GM12875 (cell line): ENCODE measurements around the gene VKORC1.
A peak's percentile ranks its signal among the peaks of the same experiment; 100 is the strongest.

Source experiments
- H3K4me3 ChIP-seq: one replicate; pipeline ENCODE4 v1.5.1; 2011; ENCODE audit warnings: low read depth, low read length, control low read depth
- CTCF ChIP-seq: IDR thresholded peaks from 2 replicates; pipeline ENCODE4 v1.5.1; 2011; ENCODE audit warnings: low read depth, mild to moderate bottlenecking, control low read depth, inconsistent platforms, low read length, moderate library complexity, borderline replicate concordance; ENCODE audit not compliant: insufficient read depth

The VKORC1 gene

GRCh38 chr16:31079342-31079944, 15.2 kb downstream of the VKORC1 start:
- no peak overlapping the region for H3K4me3 ChIP-seq
- no peak for TF ChIP-seq CTCF

DNA sequence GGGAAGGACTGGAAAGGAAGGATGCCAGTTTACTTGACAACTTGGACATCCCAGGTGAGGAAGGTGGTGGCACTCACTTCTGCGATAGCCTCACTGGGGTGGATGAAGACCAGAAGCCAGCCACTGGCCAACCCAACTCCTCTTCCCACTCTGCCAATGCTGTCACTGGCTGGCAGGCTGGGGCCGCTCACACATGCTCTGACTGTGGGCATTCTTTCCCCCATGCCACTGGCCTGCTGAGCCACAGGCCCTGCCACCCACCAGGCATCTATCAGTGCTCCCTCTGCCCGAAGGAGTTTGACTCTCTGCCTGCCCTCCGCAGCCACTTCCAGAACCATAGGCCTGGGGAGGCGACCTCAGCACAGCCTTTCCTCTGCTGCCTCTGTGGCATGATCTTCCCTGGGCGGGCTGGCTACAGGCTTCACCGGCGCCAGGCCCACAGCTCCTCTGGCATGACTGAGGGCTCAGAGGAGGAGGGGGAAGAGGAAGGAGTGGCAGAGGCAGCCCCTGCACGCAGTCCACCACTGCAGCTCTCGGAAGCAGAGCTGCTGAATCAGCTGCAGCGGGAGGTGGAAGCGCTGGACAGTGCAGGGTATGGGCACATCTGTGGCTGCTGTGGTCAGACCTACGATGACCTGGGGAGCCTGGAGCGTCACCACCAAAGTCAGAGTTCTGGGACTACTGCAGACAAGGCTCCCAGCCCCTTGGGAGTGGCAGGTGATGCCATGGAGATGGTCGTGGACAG, 15.8 kb downstream of the VKORC1 start:
- no peak for TF ChIP-seq CTCF
- H3K4me3 ChIP-seq: no peak overlapping the region

DNA sequence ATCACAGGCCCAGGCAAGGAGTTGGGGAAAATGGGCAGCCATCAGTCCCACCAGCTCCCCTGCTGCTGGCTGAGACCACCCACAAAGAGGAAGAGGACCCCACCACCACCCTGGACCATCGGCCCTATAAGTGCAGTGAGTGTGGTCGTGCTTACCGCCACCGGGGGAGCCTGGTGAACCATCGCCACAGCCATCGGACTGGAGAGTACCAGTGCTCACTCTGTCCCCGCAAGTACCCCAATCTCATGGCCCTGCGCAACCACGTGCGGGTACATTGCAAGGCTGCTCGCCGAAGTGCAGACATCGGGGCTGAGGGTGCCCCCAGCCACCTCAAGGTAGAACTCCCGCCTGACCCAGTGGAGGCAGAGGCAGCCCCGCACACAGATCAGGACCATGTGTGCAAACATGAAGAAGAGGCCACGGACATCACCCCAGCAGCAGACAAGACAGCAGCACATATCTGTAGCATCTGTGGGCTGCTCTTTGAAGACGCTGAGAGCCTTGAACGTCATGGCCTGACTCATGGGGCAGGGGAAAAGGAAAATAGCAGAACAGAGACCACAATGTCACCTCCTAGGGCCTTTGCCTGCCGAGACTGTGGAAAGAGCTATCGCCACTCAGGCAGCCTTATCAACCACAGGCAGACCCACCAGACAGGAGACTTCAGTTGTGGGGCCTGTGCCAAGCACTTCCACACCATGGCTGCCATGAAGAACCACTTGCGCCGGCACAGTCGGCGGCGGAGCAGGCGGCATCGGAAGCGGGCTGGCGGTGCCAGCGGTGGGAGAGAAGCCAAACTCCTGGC, 16.8 kb downstream of the VKORC1 start:
- TF ChIP-seq CTCF: no peak
- no peak overlapping the region for H3K4me3 ChIP-seq

DNA sequence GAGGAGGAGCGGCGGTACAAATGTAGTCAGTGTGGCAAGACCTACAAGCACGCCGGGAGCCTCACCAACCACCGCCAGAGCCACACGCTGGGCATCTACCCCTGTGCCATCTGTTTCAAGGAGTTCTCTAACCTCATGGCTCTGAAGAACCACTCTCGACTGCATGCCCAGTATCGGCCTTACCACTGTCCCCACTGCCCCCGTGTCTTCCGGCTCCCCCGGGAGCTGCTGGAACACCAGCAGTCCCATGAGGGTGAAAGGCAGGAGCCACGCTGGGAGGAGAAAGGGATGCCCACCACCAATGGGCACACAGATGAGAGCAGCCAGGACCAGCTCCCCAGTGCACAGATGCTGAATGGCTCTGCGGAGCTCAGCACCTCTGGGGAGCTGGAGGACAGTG, 17.6 kb downstream of the VKORC1 start:
- no peak for TF ChIP-seq CTCF
- no peak overlapping the region for H3K4me3 ChIP-seq

DNA sequence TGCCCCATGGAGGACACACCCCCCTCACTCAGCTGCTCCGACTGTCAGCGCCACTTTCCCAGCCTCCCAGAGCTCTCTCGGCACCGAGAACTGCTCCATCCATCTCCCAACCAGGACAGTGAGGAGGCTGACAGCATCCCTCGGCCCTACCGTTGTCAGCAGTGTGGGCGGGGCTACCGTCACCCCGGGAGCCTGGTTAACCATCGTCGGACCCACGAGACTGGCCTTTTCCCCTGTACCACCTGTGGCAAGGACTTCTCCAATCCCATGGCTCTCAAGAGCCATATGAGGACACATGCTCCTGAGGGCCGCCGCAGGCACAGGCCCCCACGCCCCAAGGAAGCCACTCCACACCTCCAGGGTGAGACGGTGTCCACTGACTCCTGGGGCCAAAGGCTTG, 18.3 kb downstream of the VKORC1 start:
- no peak overlapping the region for H3K4me3 ChIP-seq
- TF ChIP-seq CTCF: no peak

- H3K4me3 ChIP-seq: peak overlapping the region; percentile 61
- TF ChIP-seq CTCF: no peak
Measured at GRCh38 chr16:31074814-31075183, 19.8 kb downstream of the VKORC1 start.
